HG03139 (cell line): ENCODE data around the gene CPAMD8.
"Not testable (repeated sequence)": the region's sequence is repeated elsewhere in the genome, so short reads cannot be mapped to it uniquely, and the experiment has no call there.

ENCODE experiments used
- ATAC-seq: cut with Tn5 transposase; IDR thresholded peaks from one replicate; pipeline ENCODE4 v1.9.1; 2021; ENCODE audit not compliant: unreplicated experiment

The CPAMD8 gene

GRCh38 chr19:17041976-17042375, 15.4 kb upstream of the CPAMD8 start:
- no peak for ATAC-seq

- ATAC-seq: no peak
Observed at GRCh38 chr19:17037966-17038500, 11.4 kb upstream of the CPAMD8 start.

- no peak for ATAC-seq
Observed at GRCh38 chr19:17037184-17037583, 10.6 kb upstream of the CPAMD8 start.

- ATAC-seq: no peak
Observed at GRCh38 chr19:17036640-17037039, 10.0 kb upstream of the CPAMD8 start.

- no peak for ATAC-seq
Observed at GRCh38 chr19:17035842-17036424, 9.3 kb upstream of the CPAMD8 start.

GRCh38 chr19:17031741-17032140, 5.1 kb upstream of the CPAMD8 start:
- no peak for ATAC-seq

- no peak for ATAC-seq
Observed at GRCh38 chr19:17027535-17027975, 945 bp upstream of the CPAMD8 start.

- no peak for ATAC-seq
Observed at GRCh38 chr19:17025991-17026658, 485 bp downstream of the CPAMD8 start.

- ATAC-seq: no peak
Observed at GRCh38 chr19:17025361-17025760, 1.2 kb downstream of the CPAMD8 start.

GRCh38 chr19:17024941-17025340, 1.7 kb downstream of the CPAMD8 start:
- ATAC-seq: not testable (repeated sequence)

GRCh38 chr19:17023805-17024204, 2.8 kb downstream of the CPAMD8 start:
- no peak for ATAC-seq

- ATAC-seq: no peak
Observed at GRCh38 chr19:17022738-17023137, 3.9 kb downstream of the CPAMD8 start.

GRCh38 chr19:17021793-17022590, 4.6 kb downstream of the CPAMD8 start:
- ATAC-seq: no peak

GRCh38 chr19:17021328-17021727, 5.3 kb downstream of the CPAMD8 start:
- no peak for ATAC-seq

GRCh38 chr19:17020823-17021222, 5.8 kb downstream of the CPAMD8 start:
- ATAC-seq: no peak

- ATAC-seq: no peak
Observed at GRCh38 chr19:17020385-17020784, 6.2 kb downstream of the CPAMD8 start.

GRCh38 chr19:17014212-17014861, 12.3 kb downstream of the CPAMD8 start:
- ATAC-seq: not testable (repeated sequence)

GRCh38 chr19:17011485-17011884, 15.1 kb downstream of the CPAMD8 start:
- no peak for ATAC-seq

GRCh38 chr19:17006579-17006978, 20.0 kb downstream of the CPAMD8 start:
- ATAC-seq: no peak

GRCh38 chr19:17005000-17005399, 21.6 kb downstream of the CPAMD8 start:
- no peak for ATAC-seq

GRCh38 chr19:17004386-17004785, 22.2 kb downstream of the CPAMD8 start:
- ATAC-seq: no peak
